Occipital lobe (tissue), 3 donors: Measurements from ENCODE around the gene TMEM62. TPM values are rescaled to one million over a fixed set of nuclear protein-coding genes. Genes with fewer than 3 reads are reported as not detected.

Source experiments
- DNase-seq: peaks from one replicate; lab custom pipeline; 2025; lab: John Stamatoyannopoulos, UW
- small RNA-seq: library from RNA; depleted of rRNA; stranded (forward); fragments of <200 nt; gene quantifications from one replicate; pipeline ENCODE3, GENCODE V24; 2014
- total RNA-seq: library from RNA; depleted of rRNA; stranded (reverse); fragments of >200 nt; gene quantifications from one replicate; pipeline ENCODE4 v1.2.3, GENCODE V29; 2014

Gene TMEM62
- total RNA-seq, 1 donor from 2014 or later, result 37.6 TPM

- no peak for DNase-seq
These were observed 96.6 kb downstream of the TMEM62 start for GRCh38 chr15:43229977-43230376.

DNA sequence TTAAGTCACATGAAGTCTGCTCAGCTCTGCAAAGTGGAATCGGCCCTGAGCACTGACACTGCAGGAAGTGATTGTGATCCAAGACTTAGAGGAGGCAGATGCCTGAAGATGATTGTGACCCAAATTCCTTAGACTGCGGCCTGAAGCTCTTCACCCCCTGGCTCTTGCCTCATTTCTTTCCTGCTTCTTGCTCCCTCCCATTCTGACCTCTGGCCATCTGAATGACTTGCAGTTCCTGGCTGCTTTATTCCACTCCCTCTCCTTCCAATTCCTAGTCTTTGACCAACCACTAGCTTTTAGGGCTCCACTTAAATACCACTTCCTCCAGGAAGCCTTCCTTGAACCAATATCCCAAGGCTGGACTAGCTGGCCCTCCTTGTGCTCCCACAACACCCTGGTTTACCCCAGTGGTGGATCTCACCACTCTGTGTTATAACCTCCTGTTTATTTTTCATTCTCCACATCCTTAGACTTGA is 97.3 kb downstream of the TMEM62 start:
- no peak for DNase-seq

DNA sequence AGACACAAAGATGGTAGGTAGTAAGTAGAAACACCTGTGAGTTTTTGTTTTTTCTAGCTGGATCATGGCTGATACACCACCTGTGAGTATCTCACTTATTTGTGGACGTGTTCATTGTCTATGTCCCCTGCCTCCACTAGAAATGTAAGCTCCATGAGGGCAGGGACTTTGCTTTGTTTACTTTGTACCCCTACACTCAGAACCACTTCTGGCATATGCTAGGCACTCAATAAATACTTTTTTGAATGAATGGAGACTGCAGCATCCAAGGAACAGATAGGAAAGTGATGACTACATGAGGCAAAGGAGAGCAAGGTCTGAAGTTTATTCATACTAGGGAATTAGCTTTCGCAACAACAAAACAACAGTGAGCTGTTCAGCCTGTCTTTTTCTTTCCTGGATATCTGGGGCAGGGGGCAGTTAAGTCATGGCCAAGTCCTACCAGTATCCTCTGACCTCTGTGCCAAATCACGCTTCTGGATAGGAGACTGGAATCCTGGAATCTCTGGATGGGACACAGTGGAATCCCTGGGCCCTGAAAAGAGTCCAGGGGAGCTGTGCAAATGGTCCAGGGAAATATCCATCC is 99.0 kb downstream of the TMEM62 start:
- no peak for DNase-seq

Small RNA genes within 50 kb of the gene (small RNA-seq; reads per million reads assigned to genes)
- not detected for gene AC068724.2

Other genes starting within 250 kb of the TMEM62 start
- 34.3 TPM for gene TTBK2, start 212.8 kb upstream of the TMEM62 start, total RNA-seq
- gene UBR1, start 27.5 kb upstream of the TMEM62 start, total RNA-seq, result 68.3 TPM
- 26.5 TPM for gene CCNDBP1, start 51.8 kb downstream of the TMEM62 start, total RNA-seq
- gene EPB42, start 87.4 kb downstream of the TMEM62 start, total RNA-seq, result 0.94 TPM
- not detected for gene TGM5, start 133.3 kb downstream of the TMEM62 start, total RNA-seq
- not detected for gene TGM7, start 168.7 kb downstream of the TMEM62 start, total RNA-seq
- gene LCMT2, start 197.0 kb downstream of the TMEM62 start, total RNA-seq, result 18.9 TPM
- gene ZSCAN29, start 237.5 kb downstream of the TMEM62 start, total RNA-seq, result 37.1 TPM
- gene TUBGCP4, start 237.5 kb downstream of the TMEM62 start, total RNA-seq, result 21.4 TPM